HepG2 (cell line): ENCODE measurements around the gene SPDYE4. TPM values are rescaled to one million over a fixed set of nuclear protein-coding genes. Genes with fewer than 3 reads are reported as not detected.

Experiments used
- ATAC-seq: fragments of 200-7000 bp; cut with Tn5 transposase; 3 replicates; pipeline ENCODE4 v1.9.1; 2020; ENCODE audit warnings: mild to moderate bottlenecking, moderate library complexity
- BruUV-seq: library from RNA; stranded (reverse); fragments of 400-500 nt; replicated peaks from 2 replicates; lab custom pipeline; 2021; lab: Mats Ljungman, UMichigan
- CTCF ChIA-PET: fragments of 300-600 bp; formaldehyde crosslinking; extraction: SDS; loops from one replicate; lab custom pipeline; 2021; ENCODE audit warnings: low total read pairs, inconsistent platforms, low intra/inter-chr PET ratio; lab: Yijun Ruan, JAX
- POLR2A ChIA-PET: fragments of 350-600 bp; sonication (Branson Sonifier 250); formaldehyde crosslinking; loops from one replicate; lab custom pipeline; 2020; ENCODE audit warnings: antibody characterized with exemption, inconsistent platforms; lab: Yijun Ruan, JAX
- DNase-seq: peaks from one replicate; pipeline ENCODE4 v3.0.0-alpha.2; 2015; ENCODE audit warnings: low spot score
- FAIRE-seq: peaks from 3 replicates; lab custom pipeline; 2011; peaks lifted over from hg19 to GRCh38; lab: Jason Lieb, UNC
- H2AFZ ChIP-seq: one replicate; pipeline ENCODE4 v1.6.1; 2011; ENCODE audit warnings: low read length, inconsistent platforms
- H3K27ac ChIP-seq: fragments of 300-600 bp; 3 replicates; pipeline ENCODE4 v1.8.0; 2011; ENCODE audit warnings: mixed run types, mild to moderate bottlenecking, mixed read lengths, low read length, inconsistent platforms; ENCODE audit not compliant: insufficient read depth; ENCODE audit errors: extremely low read length
- H3K27me3 ChIP-seq, 2 experiments: fragments of 200-600 bp in 1 of 2; 2 replicates in 1 of 2; 3 replicates in 1 of 2; pipeline versions ENCODE4 v1.6.0 to v1.8.0; 2011; ENCODE audit warnings: low read length in 2 of 2, mild to moderate bottlenecking in 2 of 2, moderate library complexity in 2 of 2, inconsistent platforms in 1 of 2; ENCODE audit not compliant: insufficient read depth in 2 of 2, control insufficient read depth in 1 of 2
- H3K36me3 ChIP-seq, 2 experiments: fragments of 200-600 bp in 1 of 2; replicated peaks in 1 of 2; 2 replicates in 1 of 2; 3 replicates in 1 of 2; pipeline versions ENCODE4 v1.5.1 to v1.8.0; 2011; ENCODE audit warnings: low read length in 2 of 2, inconsistent platforms in 1 of 2; ENCODE audit not compliant: insufficient read depth in 2 of 2, control insufficient read depth in 1 of 2
- H3K4me1 ChIP-seq: 2 replicates; pipeline ENCODE4 v1.5.1; 2012; ENCODE audit warnings: low read length, inconsistent platforms; ENCODE audit not compliant: insufficient read depth
- H3K4me2 ChIP-seq: 2 replicates; pipeline ENCODE4 v1.6.0; 2011; ENCODE audit warnings: low read depth, low read length, inconsistent platforms
- H3K4me3 ChIP-seq, 3 experiments: fragments of 200-600 bp in 1 of 3; sonication (generic), shearing (Covaris generic) in 1 of 3; replicated peaks in 1 of 3; 2 replicates each; pipeline ENCODE4 v1.5.1; 2011 to 2016; ENCODE audit warnings: low read length in 3 of 3, inconsistent platforms in 2 of 3, low read depth in 2 of 3, mild to moderate bottlenecking in 2 of 3, control low read depth in 1 of 3, mixed read lengths in 1 of 3; ENCODE audit not compliant: insufficient read depth in 1 of 3
- H3K79me2 ChIP-seq: one replicate; pipeline ENCODE4 v1.6.1; 2011; ENCODE audit warnings: low read length, inconsistent platforms; ENCODE audit not compliant: insufficient read depth
- H3K9ac ChIP-seq: 2 replicates; pipeline ENCODE4 v1.6.0; 2011; ENCODE audit warnings: mild to moderate bottlenecking, low read depth, low read length, inconsistent platforms; ENCODE audit not compliant: insufficient read depth
- H3K9me3 ChIP-seq: 2 replicates; pipeline ENCODE4 v1.5.1; 2012; ENCODE audit warnings: mild to moderate bottlenecking, low read length
- H4K20me1 ChIP-seq: 2 replicates; pipeline ENCODE4 v1.6.0; 2011; ENCODE audit warnings: inconsistent platforms, mild to moderate bottlenecking, low read length, moderate library complexity; ENCODE audit not compliant: insufficient read depth
- AHDC1 ChIP-seq: sonication (generic); formaldehyde crosslinking; IDR thresholded peaks from 2 replicates; pipeline ENCODE4 v1.5.1; 2020; ENCODE audit warnings: mild to moderate bottlenecking, missing genetic modification reagents, borderline replicate concordance
- CHCHD3 ChIP-seq: sonication (generic); formaldehyde crosslinking; IDR thresholded peaks from 2 replicates; pipeline ENCODE4 v1.8.0; 2022; ENCODE audit warnings: mild to moderate bottlenecking, missing genetic modification reagents, moderate library complexity
- DMTF1 ChIP-seq: sonication (generic); formaldehyde crosslinking; IDR thresholded peaks from 2 replicates; pipeline ENCODE4 v1.4.0; 2020; ENCODE audit warnings: mild to moderate bottlenecking, missing genetic modification reagents
- DZIP1 ChIP-seq: sonication (generic); formaldehyde crosslinking; IDR thresholded peaks from 2 replicates; pipeline ENCODE4 v1.5.0; 2020; ENCODE audit warnings: mild to moderate bottlenecking, missing genetic modification reagents
- FOXO1 ChIP-seq: sonication (generic); formaldehyde crosslinking; IDR thresholded peaks from 2 replicates; pipeline ENCODE4 v1.4.0; 2020; ENCODE audit warnings: missing genetic modification reagents
- GLI4 ChIP-seq: sonication (generic); formaldehyde crosslinking; IDR thresholded peaks from 2 replicates; pipeline ENCODE4 v1.5.1; 2020; ENCODE audit warnings: missing genetic modification reagents, mild to moderate bottlenecking, moderate library complexity, borderline replicate concordance
- RARG ChIP-seq: sonication (generic); formaldehyde crosslinking; IDR thresholded peaks from 2 replicates; pipeline ENCODE4 v1.4.0; 2020; ENCODE audit warnings: low read depth, mild to moderate bottlenecking, missing genetic modification reagents
- SRSF1 ChIP-seq: fragments of 200-400 bp; formaldehyde crosslinking; optimal IDR thresholded peaks from 2 replicates; pipeline ENCODE3; 2017; ENCODE audit warnings: mild to moderate bottlenecking, low read depth, low read length, moderate library complexity
- ZC3H13 ChIP-seq: sonication (generic); formaldehyde crosslinking; IDR thresholded peaks from 2 replicates; pipeline ENCODE4 v1.8.1; 2023; ENCODE audit warnings: mild to moderate bottlenecking, missing genetic modification reagents, moderate library complexity
- ZNF275 ChIP-seq: sonication (generic); formaldehyde crosslinking; IDR thresholded peaks from 2 replicates; pipeline ENCODE4 v1.8.0; 2022; ENCODE audit warnings: missing genetic modification reagents, mild to moderate bottlenecking, inconsistent platforms, borderline replicate concordance
- ZSCAN22 ChIP-seq: sonication (generic); formaldehyde crosslinking; IDR thresholded peaks from 2 replicates; pipeline ENCODE4 v1.4.0; 2020; ENCODE audit warnings: mild to moderate bottlenecking, missing genetic modification reagents
- WGBS: methylation state at CpG from one replicate; pipeline ENCODE4 v1.1.6; 2017; ENCODE audit warnings: low lambda C conversion rate; 5-methylcytosine and 5-hydroxymethylcytosine counted together
- in situ Hi-C: cut with HindIII; loops from 2 replicates; pipeline ENCODE4 v1.10.0; 2017; ENCODE audit warnings: low pct_unique_long_range_greater_than_20kb; ENCODE audit not compliant: extremely low pct_ligation_motif_present
- intact Hi-C: fragments of 100-400 bp; cut with micrococcal nuclease; formaldehyde crosslinking; loops from one replicate; pipeline ENCODE4 v1.10.0; 2022; ENCODE audit not compliant: unreplicated experiment
- polyA plus RNA-seq, 8 experiments: library from polyadenylated mRNA; depleted of rRNA in 3 of 8; stranded (reverse) in 7 of 8; unstranded in 1 of 8; fragments of >200 nt; fragmentation: Illumina TruSeq in 4 of 8; extraction: Trizol in 4 of 8; gene quantifications; 2 replicates each; pipeline versions ENCODE4 v1.2.1 to v1.2.3, GENCODE V29; 2011 to 2016; ENCODE audit warnings: low read depth in 4 of 8, missing spikeins in 1 of 8, mixed read lengths in 1 of 8; ENCODE audit not compliant: insufficient read depth in 1 of 8
- total RNA-seq, 5 experiments: library from RNA; depleted of rRNA; stranded (reverse); fragments of >200 nt; fragmentation: Illumina TruSeq; extraction: Trizol; gene quantifications; 2 replicates each; pipeline ENCODE4 v1.2.3, GENCODE V29; 2016; ENCODE audit warnings: low read depth in 1 of 5

Gene SPDYE4
- total and polyA plus RNA-seq, 2 of the 13 experiments (the other 11 are each of a cell fraction or from before 2014, with no cell fraction given), result not detected

GRCh38 chr17:8791910-8792270 is 33.5 kb upstream of the SPDYE4 start:
- Histone ChIP-seq H3K4me1 (peaks cover 18% of the 10 kb centered on the region), H3K36me3 (no peaks in the 10 kb centered on the region), H4K20me1 (no peaks in the 10 kb centered on the region), H3K27ac (no peak overlapping the region), H3K4me3 (no peak overlapping the region), H3K9me3 (no peaks in the 10 kb centered on the region), H3K9ac (no peak overlapping the region), H3K27me3 (peaks cover 3 to 66% of the 10 kb centered on the region in 2 experiments), H3K79me2 (no peaks in the 10 kb centered on the region), H2AFZ (no peak overlapping the region)
- DNase-seq, result no peak
- intact Hi-C loops, result no loop called here
- WGBS, result 100% methylated on average over 1 of the region's 2 CpGs
- FAIRE-seq, result no peak
- ATAC-seq, result no peak
- CTCF ChIA-PET, result no interaction called here
- TF ChIP-seq SRSF1, result no peak
- no peak for TF ChIP-seq DZIP1
- TF ChIP-seq ZSCAN22 (CRISPR knock-in tag), result no peak
- no peak for TF ChIP-seq AHDC1
- TF ChIP-seq FOXO1 (CRISPR knock-in tag), result no peak
- no peak for TF ChIP-seq GLI4 (CRISPR knock-in tag)
- no peak for TF ChIP-seq CHCHD3 (CRISPR knock-in tag)
- no peak for TF ChIP-seq DMTF1 (CRISPR knock-in tag)
- no peak for TF ChIP-seq RARG (CRISPR knock-in tag)
- TF ChIP-seq ZNF275, result no peak
- TF ChIP-seq ZC3H13, result no peak
- TF ChIP-seq, all 625 proteins: peak for 0
- BruUV-seq, result no TSS peak
- in situ Hi-C loops, result no loop called here
- POLR2A ChIA-PET, result no interaction called here
- no peak overlapping the region for H3K4me2 ChIP-seq
